Measurements from ENCODE around the gene DPP7. TPM values are rescaled to one million over a fixed set of nuclear protein-coding genes. Genes with fewer than 3 reads are reported as not detected.

DPP7 gene
- total RNA-seq, 4 donors from 2014 or later = 91.8 to 132 (median 119) TPM

DNA sequence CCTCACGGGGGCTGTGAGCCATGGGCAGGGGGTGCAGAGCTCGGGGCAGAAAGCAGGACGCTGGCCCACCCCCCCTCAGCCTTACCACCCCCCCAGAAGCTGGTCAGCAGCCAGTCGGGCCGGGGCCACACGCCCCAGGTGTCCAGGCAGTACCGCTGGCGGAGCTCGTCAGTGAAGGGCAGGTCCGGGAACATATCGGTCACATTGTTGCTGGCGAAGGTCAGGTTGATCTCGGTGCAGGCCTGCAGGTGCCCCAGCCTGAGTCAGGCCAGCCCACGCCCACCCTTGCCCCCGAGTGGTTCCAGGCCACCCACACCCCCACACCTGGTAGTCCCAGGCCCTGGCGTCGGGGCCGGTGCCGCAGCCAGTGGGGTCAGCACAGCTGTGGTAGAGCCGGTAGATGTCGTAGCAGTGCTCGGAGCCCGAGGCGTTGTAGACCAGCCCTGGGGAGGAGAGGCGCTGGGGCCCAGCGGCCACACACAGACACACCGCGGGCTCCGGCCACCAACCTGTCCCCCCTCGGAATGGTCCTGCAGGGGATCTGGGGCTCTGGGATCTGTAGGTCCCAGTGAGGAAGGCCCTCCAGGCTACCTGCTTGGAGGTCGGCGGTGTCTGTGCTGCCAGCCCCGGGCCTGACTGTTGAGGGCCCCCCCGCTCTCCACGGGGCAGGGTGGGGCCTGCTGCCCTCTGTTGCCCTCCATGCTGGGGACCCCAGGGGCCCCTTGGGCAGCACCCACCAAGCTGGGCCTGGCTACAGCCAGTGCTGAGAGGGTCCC, 2.6 kb downstream of the DPP7 start:
- no peak for DNase-seq (ENCODE audit: low spot score)
- no peak for ATAC-seq (ENCODE audit: low FRiP score)
- TF ChIP-seq, protein P1, sequence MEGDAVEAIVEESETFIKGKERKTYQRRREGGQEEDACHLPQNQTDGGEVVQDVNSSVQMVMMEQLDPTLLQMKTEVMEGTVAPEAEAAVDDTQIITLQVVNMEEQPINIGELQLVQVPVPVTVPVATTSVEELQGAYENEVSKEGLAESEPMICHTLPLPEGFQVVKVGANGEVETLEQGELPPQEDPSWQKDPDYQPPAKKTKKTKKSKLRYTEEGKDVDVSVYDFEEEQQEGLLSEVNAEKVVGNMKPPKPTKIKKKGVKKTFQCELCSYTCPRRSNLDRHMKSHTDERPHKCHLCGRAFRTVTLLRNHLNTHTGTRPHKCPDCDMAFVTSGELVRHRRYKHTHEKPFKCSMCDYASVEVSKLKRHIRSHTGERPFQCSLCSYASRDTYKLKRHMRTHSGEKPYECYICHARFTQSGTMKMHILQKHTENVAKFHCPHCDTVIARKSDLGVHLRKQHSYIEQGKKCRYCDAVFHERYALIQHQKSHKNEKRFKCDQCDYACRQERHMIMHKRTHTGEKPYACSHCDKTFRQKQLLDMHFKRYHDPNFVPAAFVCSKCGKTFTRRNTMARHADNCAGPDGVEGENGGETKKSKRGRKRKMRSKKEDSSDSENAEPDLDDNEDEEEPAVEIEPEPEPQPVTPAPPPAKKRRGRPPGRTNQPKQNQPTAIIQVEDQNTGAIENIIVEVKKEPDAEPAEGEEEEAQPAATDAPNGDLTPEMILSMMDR (IDR thresholded peaks at IDR 0.05) = no peak

DNA sequence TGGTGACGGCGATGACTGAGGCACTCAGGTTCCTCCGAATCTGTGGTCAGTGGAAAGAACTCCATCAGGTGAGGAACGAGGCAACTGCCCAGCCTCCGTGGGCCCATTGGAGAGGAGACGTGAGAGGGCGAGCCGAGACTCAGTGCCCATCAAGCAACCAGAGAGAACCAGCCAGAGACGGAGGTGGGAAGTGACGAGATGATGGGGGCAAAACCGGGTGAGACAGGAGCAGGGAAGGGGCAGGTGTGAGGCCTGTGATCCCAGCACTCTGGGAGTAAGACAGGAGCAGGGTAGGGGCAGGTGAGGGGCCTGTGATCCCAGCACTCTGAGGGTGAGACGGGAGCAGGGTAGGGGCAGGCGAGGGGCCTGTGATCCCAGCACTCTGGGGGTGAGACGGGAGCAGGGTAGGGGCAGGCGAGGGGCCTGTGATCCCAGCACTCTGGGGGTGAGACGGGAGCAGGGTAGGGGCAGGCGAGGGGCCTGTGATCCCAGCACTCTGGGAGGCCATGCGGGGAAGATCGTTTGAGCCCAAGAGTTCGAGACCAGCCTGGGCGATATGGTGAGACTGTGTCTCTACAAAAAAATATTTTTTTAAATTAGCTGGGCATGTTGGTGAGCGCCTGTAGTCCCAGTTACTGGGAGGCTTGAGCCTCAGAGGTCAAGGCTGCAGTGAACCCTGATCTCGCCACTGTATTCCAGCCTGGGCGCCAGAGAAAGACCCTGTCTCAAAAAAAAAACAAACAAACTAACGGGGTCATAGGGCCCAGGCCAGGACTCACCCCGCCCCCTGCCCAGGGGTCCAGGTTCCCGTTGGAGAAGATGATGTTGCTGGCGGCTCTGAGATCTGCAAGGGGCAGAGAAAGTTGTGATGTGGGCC, 3.4 kb downstream of the DPP7 start:
- no peak for ATAC-seq (ENCODE audit: low FRiP score)

DNA sequence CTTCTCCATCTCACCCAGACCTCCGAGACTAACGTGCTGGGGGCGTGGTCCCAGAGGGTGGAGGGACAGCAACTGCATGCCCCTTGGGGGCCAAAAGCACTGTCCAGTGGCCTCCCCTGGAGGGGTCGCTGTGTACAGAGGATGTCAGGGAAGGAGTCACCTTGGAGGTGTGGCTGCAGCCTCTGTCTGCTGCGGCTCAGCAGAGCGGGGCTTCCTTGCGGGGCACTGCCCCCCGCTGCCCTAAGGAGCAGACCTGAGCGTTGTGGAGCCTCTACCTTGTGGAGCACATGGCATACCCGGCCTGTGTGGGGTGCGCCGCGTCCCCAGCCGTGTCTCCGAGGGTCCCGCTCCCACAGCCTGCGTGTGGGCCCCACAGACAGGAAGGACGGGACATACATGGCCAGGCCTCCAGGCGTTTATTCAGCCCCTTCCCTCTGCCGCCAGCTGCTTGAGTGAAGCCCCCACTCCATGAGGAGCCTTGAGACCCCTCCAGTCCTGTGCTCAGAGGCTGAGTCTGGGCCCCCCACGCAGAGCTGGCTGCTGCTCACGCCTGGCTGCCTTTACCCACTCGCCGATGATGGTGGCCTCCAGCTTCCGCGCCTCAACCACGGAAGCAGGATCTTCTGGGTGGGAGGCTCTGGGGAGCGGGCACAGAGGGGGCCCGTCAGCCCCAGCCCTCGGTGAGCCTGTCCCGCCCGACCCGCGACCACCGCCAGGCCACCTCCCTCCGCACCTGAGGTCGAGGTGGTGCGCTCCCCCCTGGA, 4.2 kb downstream of the DPP7 start:
- DNase-seq (ENCODE audit: low spot score) (no peak), ATAC-seq (ENCODE audit: low FRiP score) (no peak)
- TF ChIP-seq, protein P1 (IDR thresholded peaks at IDR 0.05) = no peak

More for the DNA sequence above, 3.4 kb downstream of the DPP7 start:
- TF ChIP-seq, protein P1 (IDR thresholded peaks at IDR 0.05) = no peak
- no peak for DNase-seq (ENCODE audit: low spot score)

DNA sequence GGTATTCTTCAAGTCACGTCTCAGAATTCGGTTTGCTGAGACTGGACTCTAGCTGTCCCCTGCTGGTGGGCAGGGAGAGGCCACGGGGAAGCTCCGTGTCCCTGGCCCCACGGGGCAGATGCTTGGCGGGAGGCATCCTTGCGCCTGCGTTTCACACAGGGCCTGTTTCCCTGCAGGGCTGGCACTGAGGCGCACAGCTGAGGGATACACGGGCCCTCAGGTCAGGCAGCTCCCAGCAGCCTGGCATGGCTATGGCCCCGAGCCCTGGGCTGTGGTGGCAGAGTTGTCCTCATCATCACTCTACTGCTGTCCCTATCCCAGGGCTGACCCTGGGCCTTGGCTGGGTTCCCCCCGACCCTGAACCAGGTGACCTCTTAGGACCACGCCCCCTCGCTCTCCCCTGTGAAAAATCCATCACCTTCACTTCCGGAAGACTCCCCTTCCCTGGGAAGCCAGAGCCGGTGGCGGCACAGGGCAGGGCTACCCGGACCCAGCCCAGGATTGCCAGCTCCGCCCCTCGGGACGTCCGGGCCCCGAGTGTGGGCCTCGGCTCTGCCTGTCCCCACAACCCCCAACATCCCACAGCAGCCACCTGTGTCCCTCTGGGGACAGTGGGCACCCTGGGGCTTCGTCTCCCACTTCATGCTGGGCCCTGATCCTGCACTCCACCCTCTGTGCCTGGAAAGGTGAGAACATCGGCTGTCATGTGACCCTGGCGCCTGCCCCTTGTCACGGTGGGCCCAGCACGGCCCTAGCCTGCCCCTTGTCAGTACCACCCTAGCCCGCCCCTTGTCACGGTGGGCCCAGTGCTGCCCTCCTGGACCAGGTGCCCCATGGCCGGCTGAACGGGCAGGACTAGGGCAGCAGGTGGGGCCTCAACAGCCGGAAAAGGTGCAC, 5.0 kb downstream of the DPP7 start:
- TF ChIP-seq, protein P1 (IDR thresholded peaks at IDR 0.05) = no peak
- ATAC-seq (ENCODE audit: low FRiP score) (no peak), DNase-seq (ENCODE audit: low spot score) (no peak)

DNA sequence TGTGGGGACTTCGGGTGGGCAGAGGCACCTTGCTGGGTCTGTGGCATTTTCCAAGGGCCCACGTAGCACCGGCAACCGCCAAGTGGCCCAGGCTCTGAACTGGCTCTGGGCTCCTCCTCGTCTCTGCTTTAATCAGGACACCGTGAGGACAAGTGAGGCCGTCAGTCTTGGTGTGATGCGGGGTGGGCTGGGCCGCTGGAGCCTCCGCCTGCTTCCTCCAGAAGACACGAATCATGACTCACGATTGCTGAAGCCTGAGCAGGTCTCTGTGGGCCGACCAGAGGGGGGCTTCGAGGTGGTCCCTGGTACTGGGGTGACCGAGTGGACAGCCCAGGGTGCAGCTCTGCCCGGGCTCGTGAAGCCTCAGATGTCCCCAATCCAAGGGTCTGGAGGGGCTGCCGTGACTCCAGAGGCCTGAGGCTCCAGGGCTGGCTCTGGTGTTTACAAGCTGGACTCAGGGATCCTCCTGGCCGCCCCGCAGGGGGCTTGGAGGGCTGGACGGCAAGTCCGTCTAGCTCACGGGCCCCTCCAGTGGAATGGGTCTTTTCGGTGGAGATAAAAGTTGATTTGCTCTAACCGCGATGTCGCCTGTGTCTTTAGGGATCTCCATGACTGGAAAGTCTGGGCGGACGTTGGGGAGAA, 5.8 kb downstream of the DPP7 start:
- TF ChIP-seq, protein P1 (IDR thresholded peaks at IDR 0.05) = no peak
- ATAC-seq (ENCODE audit: low FRiP score) = no peak
- no peak for DNase-seq (ENCODE audit: low spot score)
